ENCODE data around the gene XXYLT1. TPM values are rescaled to one million over a fixed set of nuclear protein-coding genes. Genes with fewer than 3 reads are reported as not detected.

The XXYLT1 gene
- total RNA-seq, 1 donor from 2014 or later = 10.5 TPM

DNA sequence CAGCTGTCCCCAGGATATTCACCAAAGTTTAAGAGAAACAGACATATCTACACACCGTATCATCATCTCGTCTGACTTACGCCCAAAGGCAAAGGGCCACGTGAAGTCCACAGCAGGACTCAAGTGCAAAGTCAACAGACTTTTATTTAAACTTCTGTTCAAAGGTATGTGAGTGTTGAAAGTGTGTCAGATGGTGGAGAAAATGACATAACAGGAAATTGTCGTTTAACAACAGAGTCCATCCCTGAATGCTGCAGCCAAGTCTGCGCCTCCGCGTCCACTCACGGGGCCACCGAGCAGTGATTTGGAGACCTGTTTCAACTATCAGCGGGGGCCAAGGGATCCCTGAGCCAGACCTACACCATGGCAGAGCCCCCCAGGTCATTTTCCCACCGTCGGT is 165.6 kb downstream of the XXYLT1 start:
- no peaks in the 10 kb centered on the region for H3K36me3 ChIP-seq (ENCODE audit: control insufficient read depth, insufficient read depth, low read length)
- FAIRE-seq = no peak
- H3K4me3 ChIP-seq (ENCODE audit: low read depth, low read length) = no peak overlapping the region
- TF ChIP-seq, protein P1, sequence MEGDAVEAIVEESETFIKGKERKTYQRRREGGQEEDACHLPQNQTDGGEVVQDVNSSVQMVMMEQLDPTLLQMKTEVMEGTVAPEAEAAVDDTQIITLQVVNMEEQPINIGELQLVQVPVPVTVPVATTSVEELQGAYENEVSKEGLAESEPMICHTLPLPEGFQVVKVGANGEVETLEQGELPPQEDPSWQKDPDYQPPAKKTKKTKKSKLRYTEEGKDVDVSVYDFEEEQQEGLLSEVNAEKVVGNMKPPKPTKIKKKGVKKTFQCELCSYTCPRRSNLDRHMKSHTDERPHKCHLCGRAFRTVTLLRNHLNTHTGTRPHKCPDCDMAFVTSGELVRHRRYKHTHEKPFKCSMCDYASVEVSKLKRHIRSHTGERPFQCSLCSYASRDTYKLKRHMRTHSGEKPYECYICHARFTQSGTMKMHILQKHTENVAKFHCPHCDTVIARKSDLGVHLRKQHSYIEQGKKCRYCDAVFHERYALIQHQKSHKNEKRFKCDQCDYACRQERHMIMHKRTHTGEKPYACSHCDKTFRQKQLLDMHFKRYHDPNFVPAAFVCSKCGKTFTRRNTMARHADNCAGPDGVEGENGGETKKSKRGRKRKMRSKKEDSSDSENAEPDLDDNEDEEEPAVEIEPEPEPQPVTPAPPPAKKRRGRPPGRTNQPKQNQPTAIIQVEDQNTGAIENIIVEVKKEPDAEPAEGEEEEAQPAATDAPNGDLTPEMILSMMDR (IDR thresholded peaks at IDR 0.05; ENCODE audit: insufficient read depth, low read length, severe bottlenecking) = no peak
- peak; percentile 72 for DNase-seq (ENCODE audit: low read depth)
- no peaks in the 10 kb centered on the region for H3K27me3 ChIP-seq (ENCODE audit: control insufficient read depth, insufficient read depth, low read length)

DNA sequence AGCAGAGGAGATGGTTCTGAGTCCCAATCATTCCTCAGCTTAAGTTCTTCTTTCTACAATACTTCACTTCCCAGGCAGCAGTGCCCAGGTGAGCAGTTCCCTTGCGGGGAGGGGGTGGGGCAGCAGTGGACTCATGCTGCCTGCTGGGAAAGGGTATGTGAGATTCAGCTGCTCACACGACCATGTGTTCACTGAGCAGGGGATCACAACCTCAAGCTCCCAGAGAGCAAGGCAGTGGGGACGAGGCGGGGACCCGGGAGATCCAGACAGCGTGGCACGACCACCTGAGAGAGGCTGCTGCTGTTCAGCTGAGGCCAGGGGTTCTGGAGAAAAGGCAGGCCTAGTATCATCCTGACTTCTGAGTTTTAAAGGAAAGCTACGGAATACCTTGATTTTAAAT is 166.6 kb downstream of the XXYLT1 start:
- no peak overlapping the region for H3K4me3 ChIP-seq (ENCODE audit: low read depth, low read length)
- no peaks in the 10 kb centered on the region for H3K27me3 ChIP-seq (ENCODE audit: control insufficient read depth, insufficient read depth, low read length)
- TF ChIP-seq, protein P1 (IDR thresholded peaks at IDR 0.05; ENCODE audit: insufficient read depth, low read length, severe bottlenecking) = no peak
- no peaks in the 10 kb centered on the region for H3K36me3 ChIP-seq (ENCODE audit: control insufficient read depth, insufficient read depth, low read length)
- DNase-seq (ENCODE audit: low read depth) (no peak), FAIRE-seq (no peak)

- no peaks in the 10 kb centered on the region for H3K36me3 ChIP-seq (ENCODE audit: control insufficient read depth, insufficient read depth, low read length)
- no peak overlapping the region for H3K4me3 ChIP-seq (ENCODE audit: low read depth, low read length)
- TF ChIP-seq, protein P1 (IDR thresholded peaks at IDR 0.05; ENCODE audit: insufficient read depth, low read length, severe bottlenecking) = no peak
- no peaks in the 10 kb centered on the region for H3K27me3 ChIP-seq (ENCODE audit: control insufficient read depth, insufficient read depth, low read length)
- FAIRE-seq = no peak
- DNase-seq (ENCODE audit: low read depth) = no peak
These were observed 167.3 kb downstream of the XXYLT1 start for GRCh38 chr3:195103623-195104022.

DNA sequence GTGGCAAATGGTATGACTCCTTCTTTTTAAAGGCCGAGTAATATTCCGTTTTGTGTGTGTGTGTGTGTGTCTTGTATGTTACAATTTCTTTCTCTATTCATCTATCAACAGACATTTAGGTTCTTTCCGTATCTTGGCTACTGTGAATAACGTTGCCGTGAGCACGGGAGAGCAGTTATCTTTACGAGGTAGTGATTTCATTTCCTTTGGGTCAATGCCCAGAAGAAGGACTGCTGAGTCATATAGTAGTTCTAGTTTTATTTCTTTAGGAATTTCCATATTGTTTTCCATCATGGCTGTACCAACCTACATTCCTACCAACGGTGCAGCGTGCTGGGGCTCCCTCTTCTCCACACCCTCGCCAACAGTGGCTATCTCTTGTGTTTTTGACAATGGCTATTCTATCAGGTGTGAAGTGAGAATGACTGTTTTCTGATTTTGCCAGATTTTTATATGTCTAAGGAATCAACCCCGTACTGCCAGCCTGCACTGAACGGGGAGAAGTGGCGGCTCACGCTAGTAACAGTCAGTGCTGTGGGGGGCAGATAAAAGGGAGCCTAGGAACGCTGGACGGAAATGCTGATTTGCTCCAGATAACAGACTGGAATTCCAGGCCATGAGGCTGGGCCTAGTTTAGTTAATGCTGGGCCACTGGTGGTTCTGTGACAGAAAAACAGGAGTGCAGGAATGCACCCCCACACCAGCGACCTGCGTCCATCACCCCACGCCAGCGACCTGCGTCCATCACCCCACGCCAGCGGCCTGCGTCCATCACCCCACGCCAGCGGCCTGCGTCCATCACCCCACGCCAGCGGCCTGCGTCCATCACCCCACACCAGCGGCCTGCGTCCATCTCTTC is 168.1 kb downstream of the XXYLT1 start:
- DNase-seq (ENCODE audit: low read depth) (peak; percentile 93), FAIRE-seq (no peak)
- Histone ChIP-seq H3K36me3 (ENCODE audit: control insufficient read depth, insufficient read depth, low read length) (no peaks in the 10 kb centered on the region), H3K27me3 (ENCODE audit: control insufficient read depth, insufficient read depth, low read length) (no peaks in the 10 kb centered on the region), H3K4me3 (ENCODE audit: low read depth, low read length) (no peak overlapping the region)
- TF ChIP-seq, protein P1 (IDR thresholded peaks at IDR 0.05; ENCODE audit: insufficient read depth, low read length, severe bottlenecking) = no peak

GRCh38 chr3:195101927-195102608 is 168.9 kb downstream of the XXYLT1 start:
- no peaks in the 10 kb centered on the region for H3K36me3 ChIP-seq (ENCODE audit: control insufficient read depth, insufficient read depth, low read length)
- no peak overlapping the region for H3K4me3 ChIP-seq (ENCODE audit: low read depth, low read length)
- no peak for DNase-seq (ENCODE audit: low read depth)
- FAIRE-seq = no peak
- TF ChIP-seq, protein P1 (IDR thresholded peaks at IDR 0.05; ENCODE audit: insufficient read depth, low read length, severe bottlenecking) = no peak
- no peaks in the 10 kb centered on the region for H3K27me3 ChIP-seq (ENCODE audit: control insufficient read depth, insufficient read depth, low read length)
